NCI-H2029 (cell line): Measurements from ENCODE around the gene MEOX1.
"Not testable (repeated sequence)": the region's sequence is repeated elsewhere in the genome, so short reads cannot be mapped to it uniquely, and the experiment has no call there.

Experiments used
- DNase-seq: peaks from one replicate; lab custom pipeline; 2025; lab: John Stamatoyannopoulos, UW

MEOX1 gene

GRCh38 chr17:43661699-43662412, at the start of gene MEOX1:
Gene MEOX1 (minus strand): TSS chr17:43661922. CDS start chr17:43661534, 388 bp downstream.
- no peak for DNase-seq

GRCh38 chr17:43710101-43710500, 48.4 kb upstream of the MEOX1 start:
- DNase-seq: no peak

- DNase-seq: no peak
These were observed 47.5 kb upstream of the MEOX1 start for GRCh38 chr17:43709210-43709609.

GRCh38 chr17:43707184-43707583, 45.5 kb upstream of the MEOX1 start:
- no peak for DNase-seq

GRCh38 chr17:43706235-43706634, 44.5 kb upstream of the MEOX1 start:
- no peak for DNase-seq

GRCh38 chr17:43703630-43704029, 41.9 kb upstream of the MEOX1 start:
- DNase-seq: no peak

- no peak for DNase-seq
These were observed 40.9 kb upstream of the MEOX1 start for GRCh38 chr17:43702637-43703036.

- DNase-seq: no peak
These were observed 39.6 kb upstream of the MEOX1 start for GRCh38 chr17:43701318-43701743.

- no peak for DNase-seq
These were observed 37.7 kb upstream of the MEOX1 start for GRCh38 chr17:43699438-43699756.

GRCh38 chr17:43698678-43699437, 37.1 kb upstream of the MEOX1 start:
- DNase-seq: no peak

GRCh38 chr17:43697937-43698336, 36.2 kb upstream of the MEOX1 start:
- DNase-seq: no peak

GRCh38 chr17:43696891-43697290, 35.2 kb upstream of the MEOX1 start:
- no peak for DNase-seq

GRCh38 chr17:43695970-43696865, 34.5 kb upstream of the MEOX1 start:
- DNase-seq: no peak

GRCh38 chr17:43694081-43694870, 32.6 kb upstream of the MEOX1 start:
- DNase-seq: peak; percentile 62

GRCh38 chr17:43691317-43691693, 29.6 kb upstream of the MEOX1 start:
- DNase-seq: no peak

- no peak for DNase-seq
These were observed 29.0 kb upstream of the MEOX1 start for GRCh38 chr17:43690624-43691316.

GRCh38 chr17:43689814-43690213, 28.1 kb upstream of the MEOX1 start:
- no peak for DNase-seq

- DNase-seq: no peak
These were observed 27.4 kb upstream of the MEOX1 start for GRCh38 chr17:43689131-43689530.

GRCh38 chr17:43686957-43687356, 25.2 kb upstream of the MEOX1 start:
- DNase-seq: not testable (repeated sequence)

GRCh38 chr17:43683928-43684653, 22.4 kb upstream of the MEOX1 start:
- no peak for DNase-seq
